ENCODE data around the gene SLC39A6. TPM values are rescaled to one million over a fixed set of nuclear protein-coding genes. Genes with fewer than 3 reads are reported as not detected.

Gene SLC39A6
- polyA plus RNA-seq, 1 donor (not counting 4 experiments of a cell fraction or from before 2014, with no cell fraction given) = 145 TPM

- H3K79me2 ChIP-seq (ENCODE audit: control insufficient read depth, insufficient read depth, low read length) = no peaks in the 10 kb centered on the region
- no peaks in the 10 kb centered on the region for H3K27me3 ChIP-seq (ENCODE audit: control insufficient read depth, extremely low read depth, insufficient read depth, low read length)
- H3K4me3 ChIP-seq (ENCODE audit: control insufficient read depth in 2 of 3, extremely low read depth in 1 of 3, insufficient read depth in 2 of 3, low read depth in 1 of 3, low read length in 3 of 3) = no peak overlapping the region
- no peaks in the 10 kb centered on the region for H3K4me1 ChIP-seq (ENCODE audit: control insufficient read depth, extremely low read depth, insufficient read depth, low read length)
- no peaks in the 10 kb centered on the region for H4K20me1 ChIP-seq (ENCODE audit: control insufficient read depth, extremely low read depth, insufficient read depth, low read length)
- no peak overlapping the region for H3K9ac ChIP-seq (ENCODE audit: control insufficient read depth, extremely low read depth, insufficient read depth, low read length)
- TF ChIP-seq CTCF (optimal IDR thresholded peaks at IDR 0.05 in 1 of 3, IDR thresholded peaks at IDR 0.05 in 1 of 3, conservative IDR thresholded peaks at IDR 0.05 in 1 of 3; ENCODE audit: extremely low read depth in 1 of 3, insufficient read depth in 2 of 3, low read length in 3 of 3) (no peak), EZH2 (IDR thresholded peaks at IDR 0.05; ENCODE audit: low read length) (no peak)
- no peak for FAIRE-seq
- DNase-seq (ENCODE audit: low read depth, low spot score) = no peak
- H3K27ac ChIP-seq (ENCODE audit: control insufficient read depth, insufficient read depth, low read length) = no peak overlapping the region
- no peaks in the 10 kb centered on the region for H3K9me3 ChIP-seq (ENCODE audit: control insufficient read depth, low read depth, low read length)
- H3K36me3 ChIP-seq (ENCODE audit: control insufficient read depth in 2 of 2, extremely low read depth in 1 of 2, insufficient read depth in 2 of 2, low read length in 2 of 2) = peaks cover 21 to 27% of the 10 kb centered on the region in 2 experiments
- dilution Hi-C loops (cut with MboI; ENCODE audit: extremely low pct_ligation_motif_present, low sequenced_read_pairs) = no loop called here
- H2AFZ ChIP-seq (ENCODE audit: control insufficient read depth, low read length) = no peak overlapping the region
- H3K4me2 ChIP-seq (ENCODE audit: control insufficient read depth, extremely low read depth, insufficient read depth, low read depth, low read length) = no peak overlapping the region
- H3K9me1 ChIP-seq (ENCODE audit: control insufficient read depth, extremely low read depth, insufficient read depth, low read length) = no peaks in the 10 kb centered on the region
Observed at GRCh38 chr18:36152781-36153180, 23.6 kb upstream of the SLC39A6 start.

- dilution Hi-C loops (cut with MboI; ENCODE audit: extremely low pct_ligation_motif_present, low sequenced_read_pairs) = no loop called here
- Histone ChIP-seq H3K36me3 (ENCODE audit: control insufficient read depth in 2 of 2, extremely low read depth in 1 of 2, insufficient read depth in 2 of 2, low read length in 2 of 2) (peaks cover 30% of the 10 kb centered on the region in 2 experiments), H3K4me3 (ENCODE audit: control insufficient read depth in 2 of 3, extremely low read depth in 1 of 3, insufficient read depth in 2 of 3, low read depth in 1 of 3, low read length in 3 of 3) (no peak overlapping the region), H3K4me1 (ENCODE audit: control insufficient read depth, extremely low read depth, insufficient read depth, low read length) (no peaks in the 10 kb centered on the region), H3K9me1 (ENCODE audit: control insufficient read depth, extremely low read depth, insufficient read depth, low read length) (no peaks in the 10 kb centered on the region), H3K4me2 (ENCODE audit: control insufficient read depth, extremely low read depth, insufficient read depth, low read depth, low read length) (no peak overlapping the region), H4K20me1 (ENCODE audit: control insufficient read depth, extremely low read depth, insufficient read depth, low read length) (no peaks in the 10 kb centered on the region), H3K27me3 (ENCODE audit: control insufficient read depth, extremely low read depth, insufficient read depth, low read length) (no peaks in the 10 kb centered on the region), H3K27ac (ENCODE audit: control insufficient read depth, insufficient read depth, low read length) (no peak overlapping the region), H3K79me2 (ENCODE audit: control insufficient read depth, insufficient read depth, low read length) (no peaks in the 10 kb centered on the region), H2AFZ (ENCODE audit: control insufficient read depth, low read length) (no peak overlapping the region), H3K9me3 (ENCODE audit: control insufficient read depth, low read depth, low read length) (no peaks in the 10 kb centered on the region), H3K9ac (ENCODE audit: control insufficient read depth, extremely low read depth, insufficient read depth, low read length) (no peak overlapping the region)
- DNase-seq (ENCODE audit: low read depth, low spot score) (no peak), FAIRE-seq (no peak)
- TF ChIP-seq EZH2 (IDR thresholded peaks at IDR 0.05; ENCODE audit: low read length) (no peak), CTCF (optimal IDR thresholded peaks at IDR 0.05 in 1 of 3, IDR thresholded peaks at IDR 0.05 in 1 of 3, conservative IDR thresholded peaks at IDR 0.05 in 1 of 3; ENCODE audit: extremely low read depth in 1 of 3, insufficient read depth in 2 of 3, low read length in 3 of 3) (no peak)
Observed at GRCh38 chr18:36149514-36150289, 20.6 kb upstream of the SLC39A6 start.
